Heart right ventricle (tissue), 16 donors: ENCODE data around the gene ZNF384. TPM values are rescaled to one million over a fixed set of nuclear protein-coding genes. Genes with fewer than 3 reads are reported as not detected.
A peak's percentile ranks its signal among the peaks of the same experiment; 100 is the strongest.

Experiments
- ATAC-seq, 8 donors: fragments of 200-7000 bp; cut with Tn5 transposase; one replicate each; pipeline ENCODE4 v1.9.1; 2020; ENCODE audit warnings: mild to moderate bottlenecking in 8 of 8, moderate library complexity in 8 of 8, moderate number of reproducible peaks in 1 of 8
- DNase-seq, 2 donors: peaks; one replicate each; pipeline ENCODE4 v3.0.0-alpha.2; 2020
- H3K27ac ChIP-seq, 10 donors: fragments of 200-600 bp; sonication (generic) in 2 of 10; one replicate each; pipeline versions ENCODE4 v1.5.0 to v1.8.0; 2020 to 2022; ENCODE audit warnings: mild to moderate bottlenecking in 3 of 10
- H3K27me3 ChIP-seq, 7 donors: fragments of 200-600 bp; one replicate each; pipeline ENCODE4 v1.8.0; 2021 to 2022; ENCODE audit warnings: mild to moderate bottlenecking in 2 of 7
- H3K36me3 ChIP-seq, 9 donors: fragments of 200-600 bp; sonication (generic) in 1 of 9; one replicate each; pipeline versions ENCODE4 v1.5.0 to v1.8.0; 2020 to 2022; ENCODE audit warnings: mild to moderate bottlenecking in 2 of 9
- H3K4me1 ChIP-seq, 9 donors: fragments of 200-600 bp; sonication (generic) in 1 of 9; one replicate each; pipeline versions ENCODE4 v1.5.0 to v1.8.0; 2020 to 2022; ENCODE audit warnings: mild to moderate bottlenecking in 4 of 9
- H3K4me3 ChIP-seq, 10 donors: fragments of 200-600 bp; sonication (generic) in 2 of 10; one replicate each; pipeline versions ENCODE4 v1.5.0 to v1.8.0; 2020 to 2022; ENCODE audit warnings: mild to moderate bottlenecking in 7 of 10, moderate library complexity in 2 of 10
- H3K9me3 ChIP-seq, 11 donors: fragments of 200-600 bp in 10 of 11; sonication (generic) in 2 of 11; one replicate each; pipeline versions ENCODE4 v1.5.0 to v1.8.0; 2013 to 2022; ENCODE audit warnings: mild to moderate bottlenecking in 2 of 11, control low read depth in 1 of 11, moderate library complexity in 1 of 11
- CTCF ChIP-seq, 9 donors: fragments of 200-600 bp; sonication (generic) in 2 of 9; IDR thresholded peaks; one replicate each; pipeline versions ENCODE4 v1.5.0 to v1.8.0; 2021 to 2022; ENCODE audit warnings: antibody characterized with exemption in 9 of 9, mild to moderate bottlenecking in 5 of 9, moderate library complexity in 1 of 9
- WGBS, 2 donors: extraction: QIAGEN DNeasy Blood & Tissue Kit; methylation state at CpG; one replicate each; pipeline ENCODE4 v1.1.7; 2013; ENCODE audit warnings: inconsistent platforms in 1 of 2; 5-methylcytosine and 5-hydroxymethylcytosine counted together
- intact Hi-C, 10 donors: fragments of 100-400 bp; cut with DNase I; formaldehyde crosslinking; loops; one replicate each; pipeline versions ENCODE4 v1.11.1 to v1.14.2; 2022
- polyA plus RNA-seq, 2 donors: library from polyadenylated mRNA; stranded (reverse); fragments of 200-250 nt; gene quantifications; one replicate each; pipeline ENCODE4 v1.2.3, GENCODE V29; 2013
- total RNA-seq, 10 donors: library from RNA; stranded (reverse); fragmentation: NEBNext Ultra II Directional in 3 of 10; extraction: Animal tissue kit (Norgen Biotek cat#: 25700) in 3 of 10; gene quantifications; one replicate each; pipeline versions ENCODE4 v1.2.1 to v1.2.4, GENCODE V29; 2021 to 2023
- donor health status: Arrhythmogenic right ventricular cardiomyopathy.
- donor health status: ischemic (EF 13 %, LVEDD 7.1; RV severe dilation, severe dysfunction).
- donor health status: healthy with polysubstance abuse.
- donor health status: DM: no; HTN: yes; CAD: no.
- donor health status: DM: no; HTN: no; CAD: no.
- donor health status: ischemic (EF 25% LVEDD 6.9; RV normal size, moderate dysfunction).
- donor health status: ischemic (EF 25% LVEDD 5.7; RV mildly dilated, moderate dysfunction).
- donor health status: healthy.
- donor health status: DM: yes; HTN: yes; CAD: no.
- donor health status: Ischemic cardiomyopathy.
- donor health status: ischemic (EF 35%, LVEDD 5.7; RV mildly dilated, moderate dysfunction).
- donor health status: nonischemic (EF 11% LVEDD 7.7; RV severe dilation, severe dysfunction).
- donor health status: DM: yes; HTN: yes; CAD: no.
- donor health status: PGD.
- donor health status: ischemic (EF 29% LVEDD 5.4; RV normal size, mild dysfunction).
- donor health status: nonischemic (EF 23%, LVEDD 6.1; RV moderate dilation, normal function).

Gene ZNF384
- total and polyA plus RNA-seq, 12 donors: 17.6 to 36.0 (median 28.7) TPM

- Histone ChIP-seq H3K4me3 (no peak overlapping the region), H3K9me3 (no peaks in the 10 kb centered on the region), H3K27me3 (peaks cover 12 to 78% (median 60%) of the 10 kb centered on the region in 7 donors), H3K36me3 (no peaks in the 10 kb centered on the region), H3K27ac (no peak overlapping the region), H3K4me1 (peaks cover 3 to 16% (median 11%) of the 10 kb centered on the region in 9 donors)
- ATAC-seq (peak in 7 of 8 donors; percentile 39 to 73 (median 54)), DNase-seq (no peak)
- 72 to 73% methylated on average over 17 of the region's 17 CpGs for WGBS, 2 donors
- intact Hi-C loops: loop anchor here in 2 of 10 donors (10.0 kb wide), 2 partner anchors 73 to 83 kb away; no protein-coding TSS in a partner anchor
- TF ChIP-seq CTCF (IDR thresholded peaks at IDR 0.05): peak in 8 of 9 donors; percentile 11 to 57 (median 40)
Measured at GRCh38 chr12:6697584-6698351, 8.6 kb upstream of the ZNF384 start.

- peaks cover 3 to 16% (median 11%) of the 10 kb centered on the region in 9 donors for H3K4me1 ChIP-seq
- intact Hi-C loops: loop anchor here in 2 of 10 donors (10.0 kb wide), 2 partner anchors 72 to 82 kb away; no protein-coding TSS in a partner anchor
- no peak for TF ChIP-seq CTCF (IDR thresholded peaks at IDR 0.05)
- no peak overlapping the region for H3K27ac ChIP-seq
- no peaks in the 10 kb centered on the region for H3K9me3 ChIP-seq
- no peak overlapping the region for H3K4me3 ChIP-seq
- ATAC-seq: no peak
- H3K27me3 ChIP-seq: peaks cover 12 to 69% (median 51%) of the 10 kb centered on the region in 7 donors
- no peak for DNase-seq
- no peaks in the 10 kb centered on the region for H3K36me3 ChIP-seq
- WGBS, 2 donors: 82 to 85% methylated on average over 17 of the region's 17 CpGs
Measured at GRCh38 chr12:6696690-6697583, 7.8 kb upstream of the ZNF384 start.

GRCh38 chr12:6695313-6696045 lies 6.3 kb upstream of the ZNF384 start:
- DNase-seq (no peak), ATAC-seq (no peak)
- WGBS, 2 donors: 74 to 76% methylated on average over 11 of the region's 11 CpGs
- Histone ChIP-seq H3K4me3 (no peak overlapping the region), H3K9me3 (no peaks in the 10 kb centered on the region), H3K27ac (no peak overlapping the region), H3K36me3 (no peaks in the 10 kb centered on the region), H3K27me3 (peaks cover 2 to 55% (median 37%) of the 10 kb centered on the region in 7 donors), H3K4me1 (peaks cover 0 to 21% (median 13%) of the 10 kb centered on the region in 9 donors)
- TF ChIP-seq CTCF (IDR thresholded peaks at IDR 0.05): no peak
- intact Hi-C loops: loop anchor here in 2 of 10 donors (10.0 kb wide), 2 partner anchors 71 to 81 kb away; no protein-coding TSS in a partner anchor
